ENCODE measurements around the gene NAGS.
"Not testable (repeated sequence)": the region's sequence is repeated elsewhere in the genome, so short reads cannot be mapped to it uniquely, and the experiment has no call there.

DNA sequence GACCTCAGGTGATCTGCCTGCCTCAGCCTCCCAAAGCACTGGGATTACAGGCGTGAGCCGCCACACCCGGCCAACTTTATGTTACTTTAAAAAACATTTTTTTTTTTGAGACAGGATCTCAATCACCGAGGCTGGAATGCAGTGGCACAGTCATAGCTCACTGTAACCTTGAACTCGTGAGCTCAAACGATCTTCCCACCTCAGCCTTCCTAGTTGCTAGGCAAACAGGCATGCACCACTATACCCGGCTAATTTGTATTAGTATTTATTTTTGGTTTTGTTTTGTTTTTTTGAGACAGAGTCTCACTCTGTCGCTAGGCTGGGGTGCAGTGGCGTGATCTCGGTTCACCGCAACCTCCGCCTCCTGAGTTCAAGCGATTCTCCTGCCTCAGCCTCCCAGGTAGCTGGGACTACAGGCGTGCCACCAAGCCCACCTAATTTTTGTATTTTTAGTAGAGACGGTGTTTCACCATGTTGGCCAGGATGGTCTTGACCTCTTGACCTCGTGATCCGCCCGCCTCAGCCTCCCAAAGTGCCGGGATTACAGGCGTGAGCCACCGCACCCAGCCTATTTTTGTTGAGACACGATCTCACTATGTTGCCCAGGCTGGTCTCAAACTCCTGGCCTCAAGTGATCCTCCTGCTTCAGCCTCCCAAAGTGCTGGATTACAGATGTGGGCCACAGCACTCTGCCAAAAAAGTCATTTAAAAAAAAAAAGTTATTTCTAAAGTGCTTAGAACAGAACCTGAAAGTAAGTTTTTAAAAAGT, 31.8 kb upstream of the NAGS start:
- TF ChIP-seq, protein P1, sequence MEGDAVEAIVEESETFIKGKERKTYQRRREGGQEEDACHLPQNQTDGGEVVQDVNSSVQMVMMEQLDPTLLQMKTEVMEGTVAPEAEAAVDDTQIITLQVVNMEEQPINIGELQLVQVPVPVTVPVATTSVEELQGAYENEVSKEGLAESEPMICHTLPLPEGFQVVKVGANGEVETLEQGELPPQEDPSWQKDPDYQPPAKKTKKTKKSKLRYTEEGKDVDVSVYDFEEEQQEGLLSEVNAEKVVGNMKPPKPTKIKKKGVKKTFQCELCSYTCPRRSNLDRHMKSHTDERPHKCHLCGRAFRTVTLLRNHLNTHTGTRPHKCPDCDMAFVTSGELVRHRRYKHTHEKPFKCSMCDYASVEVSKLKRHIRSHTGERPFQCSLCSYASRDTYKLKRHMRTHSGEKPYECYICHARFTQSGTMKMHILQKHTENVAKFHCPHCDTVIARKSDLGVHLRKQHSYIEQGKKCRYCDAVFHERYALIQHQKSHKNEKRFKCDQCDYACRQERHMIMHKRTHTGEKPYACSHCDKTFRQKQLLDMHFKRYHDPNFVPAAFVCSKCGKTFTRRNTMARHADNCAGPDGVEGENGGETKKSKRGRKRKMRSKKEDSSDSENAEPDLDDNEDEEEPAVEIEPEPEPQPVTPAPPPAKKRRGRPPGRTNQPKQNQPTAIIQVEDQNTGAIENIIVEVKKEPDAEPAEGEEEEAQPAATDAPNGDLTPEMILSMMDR (IDR thresholded peaks at IDR 0.05 in 2 of 3, conservative IDR thresholded peaks at IDR 0.05 in 1 of 3; ENCODE audit: control insufficient read depth in 2 of 3, extremely low read depth in 1 of 3, insufficient read depth in 1 of 3, low read depth in 3 of 3, low read length in 3 of 3) = not testable (repeated sequence)
- TF ChIP-seq RFX5 (IDR thresholded peaks at IDR 0.05; ENCODE audit: low read depth, low read length); GABPA (IDR thresholded peaks at IDR 0.05; ENCODE audit: low read depth); ZNF274 (IDR thresholded peaks at IDR 0.05; ENCODE audit: insufficient read depth, insufficient read length); POLR2A (IDR thresholded peaks at IDR 0.05; ENCODE audit: low read depth, low read length); IKZF1 (conservative IDR thresholded peaks at IDR 0.05); CREM (IDR thresholded peaks at IDR 0.05; ENCODE audit: low read depth): not testable (repeated sequence)

Data from GM12878 (cell line).